ENCODE measurements around the gene TESK2.

Gene TESK2

DNA sequence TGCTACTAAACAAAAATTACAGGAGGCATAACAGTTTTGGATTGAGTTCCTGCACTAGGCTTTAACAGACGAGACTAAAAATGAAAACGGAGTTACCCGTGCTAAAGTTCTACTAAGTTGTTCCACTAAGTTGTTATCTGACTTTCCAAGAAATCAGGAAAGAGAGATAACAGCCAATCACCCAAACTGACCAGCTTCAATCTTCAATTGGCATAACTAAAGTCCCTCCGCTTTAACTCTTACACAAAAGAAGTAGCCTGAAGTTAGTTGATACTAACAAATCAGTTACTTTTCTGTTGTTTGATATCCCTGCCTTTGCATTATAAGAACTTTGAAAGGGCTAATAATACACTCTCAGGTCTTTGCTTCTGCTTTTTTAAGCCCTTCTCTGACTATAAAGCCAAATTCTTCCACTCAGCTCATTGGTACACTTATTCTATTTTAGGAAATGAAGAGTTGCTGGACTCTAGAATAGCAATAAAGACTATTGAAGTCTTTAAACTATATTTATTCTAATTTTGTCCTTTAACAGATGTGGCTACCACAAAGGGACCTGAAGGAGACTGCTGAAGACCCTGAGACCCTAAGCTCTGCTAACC is 61.3 kb downstream of the TESK2 start:
- Histone ChIP-seq H3K9ac (ENCODE audit: low read depth, low read length, poor library complexity, severe bottlenecking) (no peak overlapping the region), H3K9me3 (ENCODE audit: insufficient read depth, low read depth, low read length) (no peaks in the 10 kb centered on the region), H2AFZ (ENCODE audit: low read length) (no peak overlapping the region), H3K36me3 (ENCODE audit: insufficient read depth, low read length) (no peaks in the 10 kb centered on the region), H3K9me2 (replicated peaks; ENCODE audit: low read depth, low read length) (no peaks in the 10 kb centered on the region), H3K4me2 (ENCODE audit: low read depth, low read length, poor library complexity, severe bottlenecking) (no peak overlapping the region), H3K4me3 (ENCODE audit: low read length, poor library complexity, severe bottlenecking) (no peak overlapping the region), H3F3A (ENCODE audit: low read depth) (no peaks in the 10 kb centered on the region), H3K79me2 (ENCODE audit: insufficient read depth, low read length) (no peaks in the 10 kb centered on the region), H3K4me1 (ENCODE audit: insufficient read depth, low read length, poor library complexity, severe bottlenecking) (no peaks in the 10 kb centered on the region), H4K20me1 (ENCODE audit: insufficient read depth, low read length, poor library complexity, severe bottlenecking) (no peaks in the 10 kb centered on the region), H3K27me3 (ENCODE audit: insufficient read depth, low read length, poor library complexity, severe bottlenecking) (no peaks in the 10 kb centered on the region)
- TF ChIP-seq, protein P1, sequence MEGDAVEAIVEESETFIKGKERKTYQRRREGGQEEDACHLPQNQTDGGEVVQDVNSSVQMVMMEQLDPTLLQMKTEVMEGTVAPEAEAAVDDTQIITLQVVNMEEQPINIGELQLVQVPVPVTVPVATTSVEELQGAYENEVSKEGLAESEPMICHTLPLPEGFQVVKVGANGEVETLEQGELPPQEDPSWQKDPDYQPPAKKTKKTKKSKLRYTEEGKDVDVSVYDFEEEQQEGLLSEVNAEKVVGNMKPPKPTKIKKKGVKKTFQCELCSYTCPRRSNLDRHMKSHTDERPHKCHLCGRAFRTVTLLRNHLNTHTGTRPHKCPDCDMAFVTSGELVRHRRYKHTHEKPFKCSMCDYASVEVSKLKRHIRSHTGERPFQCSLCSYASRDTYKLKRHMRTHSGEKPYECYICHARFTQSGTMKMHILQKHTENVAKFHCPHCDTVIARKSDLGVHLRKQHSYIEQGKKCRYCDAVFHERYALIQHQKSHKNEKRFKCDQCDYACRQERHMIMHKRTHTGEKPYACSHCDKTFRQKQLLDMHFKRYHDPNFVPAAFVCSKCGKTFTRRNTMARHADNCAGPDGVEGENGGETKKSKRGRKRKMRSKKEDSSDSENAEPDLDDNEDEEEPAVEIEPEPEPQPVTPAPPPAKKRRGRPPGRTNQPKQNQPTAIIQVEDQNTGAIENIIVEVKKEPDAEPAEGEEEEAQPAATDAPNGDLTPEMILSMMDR (conservative IDR thresholded peaks at IDR 0.05; ENCODE audit: low read length), result no peak
- no peak for TF ChIP-seq EZH2phosphoT487 (IDR thresholded peaks at IDR 0.05; ENCODE audit: borderline replicate concordance)

DNA sequence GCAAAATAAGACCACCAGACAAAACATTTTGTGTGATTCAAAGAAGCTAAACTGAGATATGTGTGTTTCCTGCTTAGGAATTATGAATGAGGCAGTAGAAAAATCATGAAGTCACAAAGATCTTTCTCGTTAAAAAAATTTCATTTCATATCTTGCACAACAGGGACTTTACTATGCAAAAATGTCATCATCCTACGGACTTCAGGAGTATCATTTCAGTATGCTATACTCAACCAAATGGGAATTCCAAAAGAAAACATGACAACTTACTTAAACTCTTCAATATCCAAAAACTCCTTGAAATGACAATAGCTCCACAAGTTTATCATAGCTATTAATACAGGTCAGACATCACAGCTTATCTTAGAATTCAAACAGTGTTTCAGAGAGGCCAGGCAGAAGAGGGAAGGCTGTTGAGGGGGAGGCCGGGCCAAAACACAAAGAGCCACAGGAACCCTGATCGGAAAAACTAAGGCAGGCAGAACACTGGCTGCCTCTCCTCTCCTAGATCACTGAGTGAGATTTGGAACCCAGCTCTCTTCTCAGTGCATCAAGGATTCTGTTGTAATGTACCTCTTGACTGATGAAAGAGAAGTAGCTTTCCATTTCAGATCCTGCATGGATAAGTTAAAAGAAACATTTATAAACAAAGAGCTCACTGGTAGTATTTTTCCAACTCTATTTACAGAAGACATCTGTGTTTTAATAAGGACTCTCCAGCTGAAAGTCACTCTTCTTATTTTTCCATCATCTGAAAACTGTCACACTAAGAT is 66.9 kb downstream of the TESK2 start:
- Histone ChIP-seq H3K9me3 (ENCODE audit: insufficient read depth, low read depth, low read length) (no peaks in the 10 kb centered on the region), H3K36me3 (ENCODE audit: insufficient read depth, low read length) (no peaks in the 10 kb centered on the region; the same call in 1 of the 2 replicates), H4K20me1 (ENCODE audit: insufficient read depth, low read length, poor library complexity, severe bottlenecking) (no peaks in the 10 kb centered on the region), H3K4me2 (ENCODE audit: low read depth, low read length, poor library complexity, severe bottlenecking) (no peak overlapping the region), H3K27me3 (ENCODE audit: insufficient read depth, low read length, poor library complexity, severe bottlenecking) (no peaks in the 10 kb centered on the region), H3K79me2 (ENCODE audit: insufficient read depth, low read length) (no peaks in the 10 kb centered on the region), H3K9ac (ENCODE audit: low read depth, low read length, poor library complexity, severe bottlenecking) (no peak overlapping the region), H2AFZ (ENCODE audit: low read length) (no peak overlapping the region), H3K4me1 (ENCODE audit: insufficient read depth, low read length, poor library complexity, severe bottlenecking) (no peaks in the 10 kb centered on the region), H3K4me3 (ENCODE audit: low read length, poor library complexity, severe bottlenecking) (no peak overlapping the region), H3K9me2 (replicated peaks; ENCODE audit: low read depth, low read length) (no peaks in the 10 kb centered on the region), H3F3A (ENCODE audit: low read depth) (no peaks in the 10 kb centered on the region)
- TF ChIP-seq, protein P1 (conservative IDR thresholded peaks at IDR 0.05; ENCODE audit: low read length), result no peak
- TF ChIP-seq EZH2phosphoT487 (IDR thresholded peaks at IDR 0.05; ENCODE audit: borderline replicate concordance), result no peak

DNA sequence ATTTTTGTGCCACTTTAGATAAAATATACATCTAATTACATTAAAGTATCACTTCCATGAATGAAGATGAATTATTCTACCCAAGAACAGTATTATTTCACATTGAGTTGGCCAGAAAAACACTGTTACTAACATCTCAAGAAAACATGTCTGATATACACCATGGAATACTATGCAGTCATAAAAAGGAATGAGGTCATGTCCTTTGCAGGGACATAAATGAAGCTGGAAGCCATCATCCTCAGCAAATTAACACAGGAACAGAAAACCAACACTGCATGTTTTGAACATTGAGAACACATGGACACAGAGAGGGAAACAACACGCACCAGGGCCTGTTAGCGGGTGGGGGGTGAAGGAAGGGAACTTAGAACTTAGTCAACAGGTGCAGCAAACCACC is 69.0 kb downstream of the TESK2 start:
- Histone ChIP-seq H2AFZ (ENCODE audit: low read length) (no peak overlapping the region), H4K20me1 (ENCODE audit: insufficient read depth, low read length, poor library complexity, severe bottlenecking) (no peaks in the 10 kb centered on the region), H3K4me1 (ENCODE audit: insufficient read depth, low read length, poor library complexity, severe bottlenecking) (no peaks in the 10 kb centered on the region), H3K9me2 (replicated peaks; ENCODE audit: low read depth, low read length) (no peaks in the 10 kb centered on the region), H3K36me3 (ENCODE audit: insufficient read depth, low read length) (no peaks in the 10 kb centered on the region; the same call in 1 of the 2 replicates), H3K27me3 (ENCODE audit: insufficient read depth, low read length, poor library complexity, severe bottlenecking) (no peaks in the 10 kb centered on the region), H3K79me2 (ENCODE audit: insufficient read depth, low read length) (no peaks in the 10 kb centered on the region), H3K9me3 (ENCODE audit: insufficient read depth, low read depth, low read length) (no peaks in the 10 kb centered on the region), H3F3A (ENCODE audit: low read depth) (no peaks in the 10 kb centered on the region), H3K9ac (ENCODE audit: low read depth, low read length, poor library complexity, severe bottlenecking) (no peak overlapping the region), H3K4me2 (ENCODE audit: low read depth, low read length, poor library complexity, severe bottlenecking) (no peak overlapping the region), H3K4me3 (ENCODE audit: low read length, poor library complexity, severe bottlenecking) (no peak overlapping the region)
- TF ChIP-seq, protein P1 (conservative IDR thresholded peaks at IDR 0.05; ENCODE audit: low read length), result no peak
- TF ChIP-seq EZH2phosphoT487 (IDR thresholded peaks at IDR 0.05; ENCODE audit: borderline replicate concordance), result no peak
